Measurements from ENCODE around the gene HAL. TPM values are rescaled to one million over a fixed set of nuclear protein-coding genes. Genes with fewer than 3 reads are reported as not detected.

HAL gene
- total and polyA plus RNA-seq, 2 of the 8 experiments (the other 6 are each of a cell fraction or from before 2014, with no cell fraction given): 0.12 to 0.17 TPM

DNA sequence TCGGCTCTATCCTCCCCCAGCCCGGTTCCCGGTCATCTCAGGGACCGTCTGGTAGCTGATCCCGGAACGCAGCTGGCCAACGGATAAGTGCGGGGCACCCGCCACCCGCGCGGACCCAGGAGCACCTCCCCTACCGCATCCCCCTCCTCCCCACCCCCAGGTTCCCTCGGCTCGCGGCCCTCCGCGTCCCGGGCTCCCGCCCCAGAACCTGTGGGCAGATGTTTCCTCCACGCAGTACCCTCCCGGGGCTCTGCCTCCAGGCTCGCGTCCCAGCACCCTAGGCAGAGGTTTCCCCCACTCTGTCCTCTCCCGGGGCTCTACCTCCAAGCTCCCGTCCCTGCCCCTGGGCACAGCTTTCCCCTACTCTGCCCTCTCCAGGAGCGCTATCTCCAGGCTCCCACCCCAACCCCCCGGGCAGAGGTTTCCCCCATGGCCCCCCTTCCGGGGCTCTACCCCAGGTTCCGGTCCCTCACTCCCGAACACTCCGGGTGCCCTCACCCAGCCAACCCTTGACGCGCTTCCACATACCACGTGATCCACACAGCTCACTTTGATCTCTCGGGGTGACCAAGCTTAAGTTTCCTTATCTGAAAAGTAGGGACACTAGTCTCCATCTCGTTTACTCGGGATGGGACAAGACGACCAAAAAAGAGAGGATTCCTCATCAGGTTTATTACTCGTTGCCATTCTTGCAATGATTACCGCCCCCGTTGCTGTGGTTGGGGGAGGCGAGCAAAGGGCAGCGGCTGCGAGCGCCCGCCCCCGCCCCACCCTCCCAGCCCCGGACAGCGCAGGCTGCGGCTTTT lies 53.4 kb downstream of the HAL start, which contains the start of gene CCDC38:
Gene CCDC38 (minus strand): TSS at position 91 of the 806 bp plus-strand sequence. CDS start 6,105 bp downstream, outside the sequence.
- WGBS, 2 experiments (ENCODE audit: extremely low coverage in 1 of 2, insufficient coverage in 1 of 2, insufficient read length in 1 of 2, insufficient replicate concordance in 2 of 2, low coverage in 1 of 2, low lambda C conversion rate in 2 of 2, missing lambda C conversion rate in 1 of 2): 2% methylated on average over 39 of the region's 51 CpGs; no CpG with 5 or more reads in 1 of the 2 experiments
- Histone ChIP-seq H4K91ac (replicated peaks; ENCODE audit: insufficient read length, low read length) (peak within 1 kb of the TSS; percentile 87), H2BK120ac (replicated peaks; ENCODE audit: low read depth, low read length) (no peak within 1 kb of the TSS), H4K20me1 (replicated peaks in 1 of 2; ENCODE audit: control insufficient read depth in 1 of 2, insufficient read depth in 2 of 2, low read length in 2 of 2) (no peaks in the 10 kb centered on the region), H3K79me1 (ENCODE audit: low read depth, low read length) (no peaks in the 10 kb centered on the region), H2BK20ac (ENCODE audit: low read length) (0 out of 2 replicates have a peak within 1 kb of the TSS, but pooled peaks have one; percentile 5), H3K56ac (replicated peaks; ENCODE audit: insufficient read length, low read depth, low read length) (peak within 1 kb of the TSS; percentile 66), H3K27ac (ENCODE audit: low read depth, low read length) (no peak within 1 kb of the TSS), H3K18ac (ENCODE audit: extremely low read depth, low read length) (peak within 1 kb of the TSS; percentile 67), H3K4me3 (ENCODE audit: extremely low read depth in 1 of 4, insufficient read depth in 2 of 4, low read depth in 3 of 4, low read length in 4 of 4) (peak within 1 kb of the TSS; percentile 59 to 95 (median 74)), H2BK5ac (ENCODE audit: low read depth, low read length) (peak within 1 kb of the TSS; percentile 66; the same call in 1 of the 2 replicates), H2AFZ (ENCODE audit: low read length) (peak within 1 kb of the TSS; percentile 98), H3K4ac (replicated peaks; ENCODE audit: insufficient read length, low read depth, low read length) (no peak within 1 kb of the TSS), H3K27me3 (replicated peaks in 1 of 4; ENCODE audit: control insufficient read depth in 3 of 4, extremely low read depth in 1 of 4, insufficient read depth in 3 of 4, low read length in 3 of 4) (peaks cover 0 to 11% (median 10%) of the 10 kb centered on the region in 4 experiments; a peak in 5 of 7 replicates), H4K5ac (ENCODE audit: insufficient read length, low read depth, low read length) (peak within 1 kb of the TSS; percentile 39), H3K79me2 (ENCODE audit: control insufficient read depth in 1 of 2, insufficient read depth in 2 of 2, low read length in 2 of 2) (no peaks in the 10 kb centered on the region), H2BK12ac (ENCODE audit: low read depth, low read length) (peak within 1 kb of the TSS; percentile 80; the same call in 1 of the 2 replicates), H3K23me2 (ENCODE audit: low read depth, low read length) (peaks cover 8% of the 10 kb centered on the region; the same call in 1 of the 2 replicates), H3K9me3 (ENCODE audit: insufficient read depth in 2 of 2, low read depth in 1 of 2, low read length in 1 of 2) (no peaks in the 10 kb centered on the region), H2AK5ac (ENCODE audit: low read depth, low read length) (no peak within 1 kb of the TSS), H4K8ac (ENCODE audit: extremely low read depth, insufficient read depth, low read length) (peak within 1 kb of the TSS; percentile 94), H3K36me3 (ENCODE audit: control insufficient read depth in 2 of 4, insufficient read depth in 4 of 4, low read length in 3 of 4) (no peaks in the 10 kb centered on the region), H3K9ac (replicated peaks in 1 of 4; ENCODE audit: extremely low read depth in 1 of 4, low read depth in 3 of 4, low read length in 3 of 4) (peak within 1 kb of the TSS in 2 of 4 experiments; percentile 32 to 68; a peak in 6 of 7 replicates), H3K4me2 (ENCODE audit: insufficient read depth in 1 of 2, low read depth in 2 of 2, low read length in 2 of 2) (peak within 1 kb of the TSS; percentile 70 to 79), H3K23ac (ENCODE audit: insufficient read length) (no peak within 1 kb of the TSS), H2BK15ac (ENCODE audit: low read length) (peak within 1 kb of the TSS; percentile 98; the same call in 1 of the 2 replicates), H3K4me1 (replicated peaks in 1 of 4; ENCODE audit: control insufficient read depth in 3 of 4, insufficient read depth in 4 of 4, low read length in 3 of 4) (peaks cover 0 to 4% (median under 1%) of the 10 kb centered on the region in 4 experiments; a peak in 3 of 7 replicates), H3K14ac (ENCODE audit: insufficient read length) (no peak within 1 kb of the TSS)
- peak in 1 of 2 experiments; percentile 84 for DNase-seq (ENCODE audit: low read depth in 1 of 2, low spot score in 2 of 2)
- ChIA-PET CTCF (ENCODE audit: partially characterized antibody) (interaction anchor here (0.6 to 10.1 kb wide), 10 partner anchors 13 to 256 kb away, joined by 3 to 123 read pairs (median 4); no protein-coding TSS in a partner anchor), POLR2A (ENCODE audit: partially characterized antibody) (interaction anchor here (0.8 to 1.9 kb wide), 9 partner anchors 9 to 233 kb away, joined by 3 to 8 read pairs (median 5); partner anchors contain the start of gene SNRPF)
- no peak for FAIRE-seq
- no peak for TF ChIP-seq EP300 (IDR thresholded peaks at IDR 0.05; ENCODE audit: borderline replicate concordance in 1 of 2, low read depth in 2 of 2, low read length in 2 of 2)
- TF ChIP-seq, protein P1, sequence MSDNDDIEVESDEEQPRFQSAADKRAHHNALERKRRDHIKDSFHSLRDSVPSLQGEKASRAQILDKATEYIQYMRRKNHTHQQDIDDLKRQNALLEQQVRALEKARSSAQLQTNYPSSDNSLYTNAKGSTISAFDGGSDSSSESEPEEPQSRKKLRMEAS (IDR thresholded peaks at IDR 0.05): peak; percentile 54
- TF ChIP-seq HDAC6 (IDR thresholded peaks at IDR 0.05; ENCODE audit: low read depth, low read length): no peak
- TF ChIP-seq CTBP2 (IDR thresholded peaks at IDR 0.05; ENCODE audit: borderline replicate concordance, insufficient read depth, insufficient read length, low read length): no peak
- TF ChIP-seq FOSL1 (IDR thresholded peaks at IDR 0.05; ENCODE audit: insufficient read depth, low read depth, low read length): no peak
- TF ChIP-seq PHF8 (conservative IDR thresholded peaks at IDR 0.05; ENCODE audit: low read depth, low read length): peak; percentile 58
- TF ChIP-seq TCF12 (IDR thresholded peaks at IDR 0.05; ENCODE audit: low read depth, low read length): no peak
- TF ChIP-seq, protein P2, sequence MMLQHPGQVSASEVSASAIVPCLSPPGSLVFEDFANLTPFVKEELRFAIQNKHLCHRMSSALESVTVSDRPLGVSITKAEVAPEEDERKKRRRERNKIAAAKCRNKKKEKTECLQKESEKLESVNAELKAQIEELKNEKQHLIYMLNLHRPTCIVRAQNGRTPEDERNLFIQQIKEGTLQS (IDR thresholded peaks at IDR 0.05; ENCODE audit: insufficient read depth, low read depth, low read length): no peak
- TF ChIP-seq SUZ12 (IDR thresholded peaks at IDR 0.05; ENCODE audit: low read length): no peak
